HuH-7 (cell line): Measurements from ENCODE around the gene DTNB.
"Not testable (repeated sequence)": the region's sequence is repeated elsewhere in the genome, so short reads cannot be mapped to it uniquely, and the experiment has no call there.

Experiments
- DNase-seq: peaks from one replicate; pipeline ENCODE4 v3.0.0; 2011; ENCODE audit warnings: low spot score

DTNB gene

GRCh38 chr2:25543939-25544338 lies 129.4 kb downstream of the DTNB start:
- no peak for DNase-seq

- no peak for DNase-seq
Measured at GRCh38 chr2:25541378-25541777, 132.0 kb downstream of the DTNB start.

GRCh38 chr2:25539136-25539535 lies 134.2 kb downstream of the DTNB start:
- DNase-seq = no peak

- no peak for DNase-seq
Measured at GRCh38 chr2:25537526-25537925, 135.9 kb downstream of the DTNB start.

- DNase-seq = not testable (repeated sequence)
Measured at GRCh38 chr2:25535411-25536289, 137.7 kb downstream of the DTNB start.

GRCh38 chr2:25534937-25535336 lies 138.4 kb downstream of the DTNB start:
- not testable (repeated sequence) for DNase-seq

- DNase-seq = no peak
Measured at GRCh38 chr2:25534455-25534854, 138.9 kb downstream of the DTNB start.

GRCh38 chr2:25533771-25534170 lies 139.6 kb downstream of the DTNB start:
- not testable (repeated sequence) for DNase-seq

GRCh38 chr2:25532521-25532920 lies 140.9 kb downstream of the DTNB start:
- no peak for DNase-seq

- DNase-seq = no peak
Measured at GRCh38 chr2:25529034-25529433, 144.3 kb downstream of the DTNB start.

- DNase-seq = no peak
Measured at GRCh38 chr2:25528173-25528572, 145.2 kb downstream of the DTNB start.

GRCh38 chr2:25524507-25524906 lies 148.9 kb downstream of the DTNB start:
- DNase-seq = no peak

- DNase-seq = no peak
Measured at GRCh38 chr2:25523060-25523459, 150.3 kb downstream of the DTNB start.

GRCh38 chr2:25521665-25522387 lies 151.6 kb downstream of the DTNB start:
- peak; percentile 37 for DNase-seq

GRCh38 chr2:25521126-25521525 lies 152.3 kb downstream of the DTNB start:
- no peak for DNase-seq

- DNase-seq = no peak
Measured at GRCh38 chr2:25517701-25518100, 155.7 kb downstream of the DTNB start.

GRCh38 chr2:25514043-25514637 lies 159.2 kb downstream of the DTNB start:
- DNase-seq = no peak

GRCh38 chr2:25512707-25513106 lies 160.7 kb downstream of the DTNB start:
- DNase-seq = no peak

- DNase-seq = no peak
Measured at GRCh38 chr2:25506226-25506625, 167.2 kb downstream of the DTNB start.

- no peak for DNase-seq
Measured at GRCh38 chr2:25505622-25506021, 167.8 kb downstream of the DTNB start.

- no peak for DNase-seq
Measured at GRCh38 chr2:25505182-25505581, 168.2 kb downstream of the DTNB start.

GRCh38 chr2:25504266-25504665 lies 169.1 kb downstream of the DTNB start:
- DNase-seq = no peak

- DNase-seq = no peak
Measured at GRCh38 chr2:25499157-25499556, 174.2 kb downstream of the DTNB start.
